SK-N-SH treated with all-trans-retinoic acid at 6 μM for 48 hours (cell line): ENCODE results near the gene UROD.
A peak's percentile ranks its signal among the peaks of the same experiment; 100 is the strongest.
"Not testable (repeated sequence)": the region's sequence is repeated elsewhere in the genome, so short reads cannot be mapped to it uniquely, and the experiment has no call there.

Experiments
- ATAC-seq: fragments of 200-7000 bp; cut with Tn5 transposase; 3 replicates; pipeline ENCODE4 v1.9.1; 2020; ENCODE audit warnings: mild to moderate bottlenecking, moderate library complexity
- ARNTL ChIP-seq: fragments of 450-650 bp; formaldehyde crosslinking; IDR thresholded peaks from 2 replicates; pipeline ENCODE4 v1.5.0; 2020; ENCODE audit warnings: low read depth, mild to moderate bottlenecking, moderate library complexity, borderline replicate concordance
- BACH2 ChIP-seq: fragments of 250-450 bp; sonication (Bioruptor Pico); IDR thresholded peaks from 2 replicates; pipeline ENCODE4 v1.9.0; 2021; ENCODE audit warnings: mild to moderate bottlenecking, borderline replicate concordance
- CSDC2 ChIP-seq: fragments of 250-450 bp; sonication (Bioruptor Pico); IDR thresholded peaks from 2 replicates; pipeline ENCODE4 v1.5.0; 2020; ENCODE audit warnings: mild to moderate bottlenecking, moderate library complexity
- CSRNP3 ChIP-seq: fragments of 250-450 bp; sonication (Bioruptor Pico); IDR thresholded peaks from 2 replicates; pipeline ENCODE4 v1.5.1; 2021; ENCODE audit warnings: mild to moderate bottlenecking, moderate library complexity
- ESRRG ChIP-seq: fragments of 250-450 bp; sonication (Bioruptor Pico); IDR thresholded peaks from 2 replicates; pipeline ENCODE4 v1.6.1; 2021; ENCODE audit warnings: mild to moderate bottlenecking
- GLIS3 ChIP-seq: fragments of 250-450 bp; sonication (Bioruptor Pico); IDR thresholded peaks from 2 replicates; pipeline ENCODE4 v1.5.0; 2020; ENCODE audit warnings: mild to moderate bottlenecking, moderate library complexity
- ISL1 ChIP-seq: fragments of 250-450 bp; sonication (Bioruptor Pico); IDR thresholded peaks from 2 replicates; pipeline ENCODE4 v2.1.2; 2022; ENCODE audit warnings: mild to moderate bottlenecking, moderate library complexity
- PATZ1 ChIP-seq: fragments of 250-450 bp; sonication (Bioruptor Pico); IDR thresholded peaks from 2 replicates; pipeline ENCODE4 v1.8.0; 2020; ENCODE audit warnings: mild to moderate bottlenecking, moderate library complexity, borderline replicate concordance
- POU6F1 ChIP-seq: fragments of 250-450 bp; sonication (Bioruptor Pico); IDR thresholded peaks from 2 replicates; pipeline ENCODE4 v1.8.0; 2021; ENCODE audit warnings: low read depth, mild to moderate bottlenecking, moderate library complexity, borderline replicate concordance
- PPARA ChIP-seq: fragments of 250-450 bp; sonication (Bioruptor Pico); IDR thresholded peaks from 2 replicates; pipeline ENCODE4 v1.5.0; 2020; ENCODE audit warnings: mild to moderate bottlenecking, borderline replicate concordance
- RARB ChIP-seq: fragments of 250-450 bp; sonication (Bioruptor Pico); IDR thresholded peaks from 2 replicates; pipeline ENCODE4 v1.8.0; 2021; ENCODE audit warnings: mild to moderate bottlenecking, moderate library complexity
- SNAI2 ChIP-seq: fragments of 250-450 bp; sonication (Bioruptor Pico); IDR thresholded peaks from 2 replicates; pipeline ENCODE4 v1.5.0; 2020; ENCODE audit warnings: mild to moderate bottlenecking, moderate library complexity
- TCF4 ChIP-seq: fragments of 250-450 bp; sonication (Bioruptor Pico); IDR thresholded peaks from 2 replicates; pipeline ENCODE4 v1.8.0; 2021; ENCODE audit warnings: mild to moderate bottlenecking, moderate library complexity, borderline replicate concordance
- TOX ChIP-seq: fragments of 250-450 bp; sonication (Bioruptor Pico); IDR thresholded peaks from 2 replicates; pipeline ENCODE4 v1.8.0; 2021; ENCODE audit warnings: mild to moderate bottlenecking, moderate library complexity, borderline replicate concordance
- ZC3H10 ChIP-seq: fragments of 250-450 bp; sonication (Bioruptor Pico); IDR thresholded peaks from 2 replicates; pipeline ENCODE4 v1.5.1; 2021; ENCODE audit warnings: mild to moderate bottlenecking, moderate library complexity
- ZFP3 ChIP-seq: fragments of 250-450 bp; sonication (Bioruptor Pico); IDR thresholded peaks from 2 replicates; pipeline ENCODE4 v1.5.0; 2020; ENCODE audit warnings: mild to moderate bottlenecking, moderate library complexity
- ZFP30 ChIP-seq: fragments of 450-650 bp; formaldehyde crosslinking; IDR thresholded peaks from 2 replicates; pipeline ENCODE4 v1.5.0; 2022; ENCODE audit warnings: mild to moderate bottlenecking, moderate library complexity
- ZNF8 ChIP-seq: fragments of 450-650 bp; formaldehyde crosslinking; IDR thresholded peaks from 2 replicates; pipeline ENCODE4 v1.5.0; 2020; ENCODE audit warnings: mild to moderate bottlenecking, moderate library complexity
- TF ChIP-seq, protein P1 (sequence below): fragments of 250-450 bp; sonication (Bioruptor Pico); IDR thresholded peaks from 2 replicates; pipeline ENCODE4 v1.5.1; 2020; ENCODE audit warnings: low read depth, mild to moderate bottlenecking, moderate library complexity

Gene UROD

GRCh38 chr1:44999232-44999631 is 12.8 kb upstream of the UROD start:
- ATAC-seq, result no peak
- TF ChIP-seq ZFP30 (no peak), ISL1 (no peak), BACH2 (CRISPR knock-in tag) (no peak)
- TF ChIP-seq, all 23 proteins: peak for 0

- peak; percentile 52 for ATAC-seq
- TF ChIP-seq POU6F1 (CRISPR knock-in tag) (no peak), ZFP3 (CRISPR knock-in tag) (no peak), PPARA (CRISPR knock-in tag) (no peak), RARB (CRISPR knock-in tag) (no peak), SNAI2 (CRISPR knock-in tag) (no peak)
These were observed 11.0 kb upstream of the UROD start for GRCh38 chr1:45001011-45001481.

GRCh38 chr1:45001576-45001975 is 10.5 kb upstream of the UROD start:
- ATAC-seq, result not testable (repeated sequence)

DNA sequence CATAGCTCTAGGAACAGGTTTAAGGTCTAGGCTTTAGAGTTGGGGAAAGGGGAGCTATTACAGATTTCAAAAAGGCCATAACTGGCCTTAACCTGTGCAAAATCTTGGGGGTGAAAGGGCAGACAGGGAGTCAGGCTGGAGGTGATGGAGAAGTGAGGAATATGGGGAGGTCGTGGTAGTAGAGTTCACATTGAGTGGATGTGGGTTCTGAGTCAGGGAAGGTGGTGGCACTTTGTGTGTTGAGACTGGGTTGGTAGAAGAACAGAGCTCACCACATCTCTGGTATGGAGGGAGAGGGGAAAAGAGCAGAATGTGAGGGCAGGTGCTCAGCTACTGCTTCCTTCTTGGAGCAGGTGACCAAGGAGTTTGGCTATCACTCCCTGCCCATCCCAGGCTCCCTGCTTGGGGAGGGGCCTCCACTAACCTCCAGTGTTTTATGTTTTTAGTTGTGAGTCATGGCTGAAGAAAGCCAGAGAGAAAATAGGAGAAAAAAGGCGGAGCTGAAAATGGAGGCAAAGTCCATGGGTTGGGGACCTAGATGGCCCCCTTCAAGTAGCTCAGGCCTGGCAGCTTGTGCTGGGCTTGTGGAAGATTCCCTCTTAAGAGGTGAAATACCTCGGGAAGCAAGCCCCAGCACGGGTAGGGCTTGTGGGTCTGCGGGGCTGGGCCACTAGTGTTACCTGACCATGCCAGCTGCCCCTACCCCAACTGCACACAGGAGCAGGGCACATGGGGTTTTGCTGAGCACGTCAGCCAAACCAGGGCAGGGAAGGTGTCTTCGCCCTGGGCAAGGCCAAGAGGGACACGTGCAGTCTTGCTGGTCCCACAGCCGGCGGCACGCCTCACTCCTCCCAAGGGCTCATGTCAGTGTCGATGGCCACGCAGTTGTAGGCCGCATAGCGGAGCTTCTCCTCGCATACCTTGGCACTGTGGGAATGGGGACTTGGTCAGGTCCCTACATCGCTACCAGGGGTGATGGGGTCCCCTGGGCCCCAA is 9.1 kb upstream of the UROD start:
- no peak for TF ChIP-seq ZFP30
- TF ChIP-seq ARNTL (CRISPR knock-in tag), result no peak
- no peak for TF ChIP-seq ZFP3 (CRISPR knock-in tag)
- no peak for TF ChIP-seq TOX (CRISPR knock-in tag)
- TF ChIP-seq, protein P1, sequence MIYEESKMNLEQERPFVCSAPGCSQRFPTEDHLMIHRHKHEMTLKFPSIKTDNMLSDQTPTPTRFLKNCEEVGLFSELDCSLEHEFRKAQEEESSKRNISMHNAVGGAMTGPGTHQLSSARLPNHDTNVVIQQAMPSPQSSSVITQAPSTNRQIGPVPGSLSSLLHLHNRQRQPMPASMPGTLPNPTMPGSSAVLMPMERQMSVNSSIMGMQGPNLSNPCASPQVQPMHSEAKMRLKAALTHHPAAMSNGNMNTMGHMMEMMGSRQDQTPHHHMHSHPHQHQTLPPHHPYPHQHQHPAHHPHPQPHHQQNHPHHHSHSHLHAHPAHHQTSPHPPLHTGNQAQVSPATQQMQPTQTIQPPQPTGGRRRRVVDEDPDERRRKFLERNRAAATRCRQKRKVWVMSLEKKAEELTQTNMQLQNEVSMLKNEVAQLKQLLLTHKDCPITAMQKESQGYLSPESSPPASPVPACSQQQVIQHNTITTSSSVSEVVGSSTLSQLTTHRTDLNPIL (CRISPR knock-in tag), result no peak
- no peak for TF ChIP-seq BACH2 (CRISPR knock-in tag)
- TF ChIP-seq CSDC2, result no peak
- no peak for TF ChIP-seq GLIS3 (CRISPR knock-in tag)
- no peak for TF ChIP-seq POU6F1 (CRISPR knock-in tag)
- TF ChIP-seq PATZ1 (CRISPR knock-in tag), result no peak
- TF ChIP-seq ZNF8 (CRISPR knock-in tag), result no peak
- no peak for TF ChIP-seq ESRRG (CRISPR knock-in tag)
- no peak for TF ChIP-seq SNAI2 (CRISPR knock-in tag)
- no peak for TF ChIP-seq TCF4
- TF ChIP-seq PPARA (CRISPR knock-in tag), result no peak
- TF ChIP-seq ZC3H10 (CRISPR knock-in tag), result no peak
- no peak for TF ChIP-seq CSRNP3 (CRISPR knock-in tag)
- ATAC-seq, result no peak
